H1 (cell line): ENCODE measurements around the gene ARL6IP1. TPM values are rescaled to one million over a fixed set of nuclear protein-coding genes. Genes with fewer than 3 reads are reported as not detected.

Experiments used
- CTCF ChIA-PET: fragments of 300-600 bp; sonication (Branson Sonifier 250); formaldehyde crosslinking; loops from one replicate; lab custom pipeline; 2021; ENCODE audit not compliant: partially characterized antibody; lab: Charles Lee
- POLR2A ChIA-PET: fragments of 300-600 bp; sonication (Branson Sonifier 250); formaldehyde crosslinking; loops from one replicate; lab custom pipeline; 2021; ENCODE audit warnings: inconsistent platforms; ENCODE audit not compliant: partially characterized antibody; lab: Charles Lee
- DNase-seq, 2 experiments: peaks; one replicate each; pipeline versions ENCODE4 v3.0.0 to v3.0.0-alpha.2; 2010 to 2022; ENCODE audit warnings: low spot score in 2 of 2, low read depth in 1 of 2, mixed read lengths in 1 of 2
- FAIRE-seq: peaks from 2 replicates; lab custom pipeline; 2011; peaks lifted over from hg19 to GRCh38; lab: Jason Lieb, UNC
- H2AFZ ChIP-seq: 2 replicates; pipeline ENCODE4 v1.8.1; 2012; ENCODE audit warnings: low read length, inconsistent platforms
- H2AK5ac ChIP-seq: 2 replicates; pipeline ENCODE4 v1.6.1; 2013; ENCODE audit warnings: low read depth, low read length
- H2BK120ac ChIP-seq: replicated peaks from 2 replicates; pipeline ENCODE3; 2013; ENCODE audit warnings: low read depth, low read length, inconsistent platforms
- H2BK12ac ChIP-seq: 2 replicates; pipeline ENCODE4 v1.6.1; 2013; ENCODE audit warnings: low read depth, low read length
- H2BK15ac ChIP-seq: 2 replicates; pipeline ENCODE4 v1.6.1; 2013; ENCODE audit warnings: low read length
- H2BK20ac ChIP-seq: 2 replicates; pipeline ENCODE4 v1.6.1; 2013; ENCODE audit warnings: low read length
- H2BK5ac ChIP-seq: 2 replicates; pipeline ENCODE4 v1.6.1; 2013; ENCODE audit warnings: low read depth, low read length
- H3K14ac ChIP-seq: 2 replicates; pipeline ENCODE4 v1.6.1; 2013; ENCODE audit warnings: inconsistent platforms; ENCODE audit not compliant: insufficient read length
- H3K18ac ChIP-seq: 2 replicates; pipeline ENCODE4 v1.6.1; 2013; ENCODE audit warnings: low read length; ENCODE audit errors: extremely low read depth
- H3K23ac ChIP-seq: 2 replicates; pipeline ENCODE4 v1.6.1; 2013; ENCODE audit warnings: inconsistent platforms; ENCODE audit not compliant: insufficient read length
- H3K23me2 ChIP-seq: 2 replicates; pipeline ENCODE4 v1.6.1; 2013; ENCODE audit warnings: low read depth, low read length
- H3K27ac ChIP-seq: 2 replicates; pipeline ENCODE4 v1.6.1; 2011; ENCODE audit warnings: low read depth, low read length, inconsistent platforms
- H3K27me3 ChIP-seq, 4 experiments: replicated peaks in 1 of 4; 1 replicate in 1 of 4; 2 replicates in 3 of 4; pipeline versions ENCODE4 v1.6.1 to v1.8.1; 2011 to 2013; ENCODE audit warnings: low read length in 3 of 4, mild to moderate bottlenecking in 3 of 4, inconsistent platforms in 2 of 4, mixed read lengths in 2 of 4, moderate library complexity in 1 of 4; ENCODE audit not compliant: control insufficient read depth in 3 of 4, insufficient read depth in 3 of 4; ENCODE audit errors: extremely low read depth in 1 of 4
- H3K36me3 ChIP-seq, 4 experiments: 2 replicates each; pipeline versions ENCODE4 v1.6.1 to v1.8.1; 2011 to 2013; ENCODE audit warnings: mild to moderate bottlenecking in 4 of 4, low read length in 3 of 4, moderate library complexity in 2 of 4, control low read depth in 1 of 4, inconsistent platforms in 1 of 4; ENCODE audit not compliant: insufficient read depth in 4 of 4, control insufficient read depth in 2 of 4
- H3K4ac ChIP-seq: replicated peaks from 2 replicates; pipeline ENCODE3; 2013; ENCODE audit warnings: low read length, low read depth, mixed read lengths, inconsistent platforms; ENCODE audit not compliant: insufficient read length
- H3K4me1 ChIP-seq, 4 experiments: replicated peaks in 1 of 4; 1 replicate in 1 of 4; 2 replicates in 3 of 4; pipeline versions ENCODE4 v1.6.1 to v1.8.1; 2011 to 2013; ENCODE audit warnings: low read length in 3 of 4, inconsistent platforms in 2 of 4, mixed read lengths in 1 of 4; ENCODE audit not compliant: insufficient read depth in 4 of 4, control insufficient read depth in 3 of 4
- H3K4me2 ChIP-seq, 2 experiments: 2 replicates each; pipeline versions ENCODE4 v1.6.1 to v1.8.1; 2011 to 2013; ENCODE audit warnings: low read depth in 2 of 2, low read length in 2 of 2, control low read depth in 1 of 2, inconsistent platforms in 1 of 2, mild to moderate bottlenecking in 1 of 2; ENCODE audit not compliant: insufficient read depth in 1 of 2
- H3K4me3 ChIP-seq, 4 experiments: fragments of 200-600, 300-600 bp in 1 of 4; sonication (generic), shearing (Covaris generic), sonication (Bioruptor Twin) in 1 of 4; 2 replicates each; pipeline versions ENCODE4 v1.5.1 to v1.8.1; 2011 to 2016; ENCODE audit warnings: low read length in 4 of 4, low read depth in 3 of 4, control low read depth in 2 of 4, inconsistent platforms in 2 of 4, mild to moderate bottlenecking in 2 of 4, mixed read lengths in 1 of 4, moderate library complexity in 1 of 4; ENCODE audit not compliant: insufficient read depth in 2 of 4; ENCODE audit errors: extremely low read depth in 1 of 4
- H3K56ac ChIP-seq: replicated peaks from 2 replicates; pipeline ENCODE3; 2013; ENCODE audit warnings: low read depth, mild to moderate bottlenecking, mixed read lengths, low read length, inconsistent platforms; ENCODE audit not compliant: insufficient read length
- H3K79me1 ChIP-seq: 2 replicates; pipeline ENCODE4 v1.6.1; 2013; ENCODE audit warnings: low read depth, low read length, control low read depth
- H3K79me2 ChIP-seq, 2 experiments: 2 replicates each; pipeline versions ENCODE4 v1.6.1 to v1.8.1; 2012 to 2013; ENCODE audit warnings: low read length in 2 of 2, mild to moderate bottlenecking in 2 of 2, inconsistent platforms in 1 of 2; ENCODE audit not compliant: insufficient read depth in 2 of 2, control insufficient read depth in 1 of 2
- H3K9ac ChIP-seq, 4 experiments: replicated peaks in 1 of 4; 1 replicate in 1 of 4; 2 replicates in 3 of 4; pipeline versions ENCODE4 v1.6.1 to v1.8.1; 2011 to 2013; ENCODE audit warnings: low read depth in 3 of 4, low read length in 3 of 4, control low read depth in 2 of 4, mild to moderate bottlenecking in 2 of 4, moderate library complexity in 2 of 4, inconsistent platforms in 1 of 4; ENCODE audit errors: extremely low read depth in 1 of 4
- H3K9me3 ChIP-seq, 2 experiments: 2 replicates each; pipeline versions ENCODE4 v1.6.1 to v1.8.1; 2012 to 2013; ENCODE audit warnings: mild to moderate bottlenecking in 2 of 2, moderate library complexity in 2 of 2, control low read depth in 1 of 2, inconsistent platforms in 1 of 2, low read depth in 1 of 2, low read length in 1 of 2, mixed read lengths in 1 of 2; ENCODE audit not compliant: insufficient read depth in 2 of 2
- H4K20me1 ChIP-seq, 2 experiments: replicated peaks in 1 of 2; 2 replicates each; pipeline versions ENCODE3 to v1.8.1; 2011 to 2013; ENCODE audit warnings: inconsistent platforms in 2 of 2, low read length in 2 of 2, mild to moderate bottlenecking in 1 of 2; ENCODE audit not compliant: insufficient read depth in 2 of 2, control insufficient read depth in 1 of 2
- H4K5ac ChIP-seq: 2 replicates; pipeline ENCODE4 v1.6.1; 2013; ENCODE audit warnings: low read length, low read depth, mixed read lengths, inconsistent platforms; ENCODE audit not compliant: insufficient read length
- H4K8ac ChIP-seq: 2 replicates; pipeline ENCODE4 v1.8.0; 2013; ENCODE audit warnings: mild to moderate bottlenecking, moderate library complexity, low read length, inconsistent platforms; ENCODE audit not compliant: insufficient read depth; ENCODE audit errors: extremely low read depth
- H4K91ac ChIP-seq: replicated peaks from 2 replicates; pipeline ENCODE3; 2013; ENCODE audit warnings: low read length, mixed read lengths, inconsistent platforms; ENCODE audit not compliant: insufficient read length
- BRCA1 ChIP-seq: IDR thresholded peaks from 2 replicates; pipeline ENCODE4 v1.6.1; 2012; ENCODE audit warnings: low read depth, low read length, improper control_type of control experiment
- CEBPB ChIP-seq: IDR thresholded peaks from 2 replicates; pipeline ENCODE4 v1.6.1; 2012; ENCODE audit warnings: low read depth, low read length
- CHD2 ChIP-seq: IDR thresholded peaks from 2 replicates; pipeline ENCODE4 v1.6.1; 2012; ENCODE audit warnings: low read length, improper control_type of control experiment
- E2F6 ChIP-seq: IDR thresholded peaks from 2 replicates; pipeline ENCODE4 v1.6.1; 2012; ENCODE audit warnings: inconsistent platforms
- FOSL1 ChIP-seq: IDR thresholded peaks from 2 replicates; pipeline ENCODE4 v1.6.1; 2011; ENCODE audit warnings: mild to moderate bottlenecking, low read depth, low read length, moderate library complexity; ENCODE audit not compliant: insufficient read depth
- TAF1 ChIP-seq: IDR thresholded peaks from 2 replicates; pipeline ENCODE4 v1.6.1; 2011; ENCODE audit warnings: mild to moderate bottlenecking, low read depth, low read length
- TEAD4 ChIP-seq: IDR thresholded peaks from 2 replicates; pipeline ENCODE4 v1.6.1; 2012; ENCODE audit warnings: low read depth, low read length, inconsistent platforms, mixed read lengths
- WGBS, 2 experiments: shearing (Covaris generic) in 1 of 2; methylation state at CpG; one replicate each; pipeline versions ENCODE4 v1.1.6 to v1.1.7; 2013 to 2015; ENCODE audit warnings: low lambda C conversion rate in 2 of 2, mixed read lengths in 2 of 2, inconsistent platforms in 1 of 2, low coverage in 1 of 2, missing lambda C conversion rate in 1 of 2; ENCODE audit not compliant: insufficient replicate concordance in 2 of 2, insufficient coverage in 1 of 2, insufficient read length in 1 of 2; ENCODE audit errors: extremely low coverage in 1 of 2, missing lambda C conversion rate in 1 of 2; 5-methylcytosine and 5-hydroxymethylcytosine counted together
- polyA plus RNA-seq, 7 experiments: library from polyadenylated mRNA; depleted of rRNA in 3 of 7; stranded (reverse) in 5 of 7; unstranded in 2 of 7; fragments of >200 nt in 5 of 7; fragments of 200-250 nt in 2 of 7; gene quantifications; 1 replicate in 5 of 7; 2 replicates in 1 of 7; 4 replicates in 1 of 7; pipeline versions ENCODE4 v1.2.1 to v1.2.3, GENCODE V29; 2011 to 2013; ENCODE audit warnings: missing spikeins in 2 of 7, mixed read lengths in 2 of 7
- total RNA-seq: library from RNA; stranded (reverse); fragmentation: NEBNext Ultra II Directional; extraction: Animal tissue kit (Norgen Biotek cat#: 25700); gene quantifications from 2 replicates; pipeline ENCODE4 v1.2.1, GENCODE V29; 2021

The ARL6IP1 gene
- total and polyA plus RNA-seq, 2 of the 8 experiments (the other 6 are each of a cell fraction or from before 2014, with no cell fraction given): 162 to 170 TPM

GRCh38 chr16:18783430-18784341 is 17.7 kb downstream of the ARL6IP1 start:
- 89% methylated on average over 16 of the region's 17 CpGs; no CpG with 5 or more reads in 1 of the 2 experiments for WGBS, 2 experiments
- no peak overlapping the region for H3K18ac ChIP-seq
- no peaks in the 10 kb centered on the region; the same call in 1 of the 2 replicates for H3K23me2 ChIP-seq
- no peaks in the 10 kb centered on the region for H3K27me3 ChIP-seq
- no peaks in the 10 kb centered on the region for H3K9me3 ChIP-seq
- H3K36me3 ChIP-seq: peaks cover 31 to 64% (median 55%) of the 10 kb centered on the region in 4 experiments
- TF ChIP-seq CHD2 (no peak), CEBPB (no peak), BRCA1 (no peak), FOSL1 (no peak), E2F6 (no peak), TEAD4 (no peak), TAF1 (no peak)
- peaks cover 7% of the 10 kb centered on the region for H3K79me1 ChIP-seq
- H2BK12ac ChIP-seq: no peak overlapping the region
- H3K4me1 ChIP-seq: peaks cover 0 to 5% (median 4%) of the 10 kb centered on the region in 4 experiments; a peak in 6 of 7 replicates
- no peak overlapping the region for H3K4me3 ChIP-seq
- H3K23ac ChIP-seq: no peak overlapping the region
- ChIA-PET POLR2A (interaction anchor here (0.8 to 14.2 kb wide), 7 partner anchors 9 to 160 kb away, joined by 3 to 503 read pairs (median 4); partner anchors contain the start of gene ARL6IP1), CTCF (interaction anchor here (1.2 kb wide), 1 partner anchor 48 kb away, joined by 3 read pairs; no protein-coding TSS in a partner anchor)
- H3K9ac ChIP-seq: no peak overlapping the region
- H2BK120ac ChIP-seq: no peak overlapping the region
- no peak overlapping the region for H2AFZ ChIP-seq
- H3K27ac ChIP-seq: no peak overlapping the region
- H4K91ac ChIP-seq: no peak overlapping the region
- H3K14ac ChIP-seq: no peak overlapping the region
- peaks cover 43 to 61% of the 10 kb centered on the region in 2 experiments for H3K79me2 ChIP-seq
- peaks cover 38 to 46% of the 10 kb centered on the region in 2 experiments for H4K20me1 ChIP-seq
- no peak overlapping the region for H3K56ac ChIP-seq
- H2BK15ac ChIP-seq: no peak overlapping the region
- H3K4ac ChIP-seq: no peak overlapping the region
- H2BK5ac ChIP-seq: no peak overlapping the region
- H2BK20ac ChIP-seq: no peak overlapping the region
- DNase-seq (no peak), FAIRE-seq (no peak)
- no peak overlapping the region for H2AK5ac ChIP-seq
- H4K5ac ChIP-seq: no peak overlapping the region
- H4K8ac ChIP-seq: peak overlapping the region; percentile 28; the same call in 1 of the 2 replicates
- no peak overlapping the region; a peak in 1 of 4 replicates for H3K4me2 ChIP-seq
